RCC 7860 (cell line): ENCODE data around the gene SEMA6C.
"Not testable (repeated sequence)": the region's sequence is repeated elsewhere in the genome, so short reads cannot be mapped to it uniquely, and the experiment has no call there.

Source experiments
- DNase-seq: peaks from one replicate; pipeline ENCODE4 v3.0.0-alpha.2; 2015; ENCODE audit warnings: low spot score
- FAIRE-seq: peaks from 2 replicates; lab custom pipeline; 2012; peaks lifted over from hg19 to GRCh38; lab: Jason Lieb, UNC

The SEMA6C gene, protein sequence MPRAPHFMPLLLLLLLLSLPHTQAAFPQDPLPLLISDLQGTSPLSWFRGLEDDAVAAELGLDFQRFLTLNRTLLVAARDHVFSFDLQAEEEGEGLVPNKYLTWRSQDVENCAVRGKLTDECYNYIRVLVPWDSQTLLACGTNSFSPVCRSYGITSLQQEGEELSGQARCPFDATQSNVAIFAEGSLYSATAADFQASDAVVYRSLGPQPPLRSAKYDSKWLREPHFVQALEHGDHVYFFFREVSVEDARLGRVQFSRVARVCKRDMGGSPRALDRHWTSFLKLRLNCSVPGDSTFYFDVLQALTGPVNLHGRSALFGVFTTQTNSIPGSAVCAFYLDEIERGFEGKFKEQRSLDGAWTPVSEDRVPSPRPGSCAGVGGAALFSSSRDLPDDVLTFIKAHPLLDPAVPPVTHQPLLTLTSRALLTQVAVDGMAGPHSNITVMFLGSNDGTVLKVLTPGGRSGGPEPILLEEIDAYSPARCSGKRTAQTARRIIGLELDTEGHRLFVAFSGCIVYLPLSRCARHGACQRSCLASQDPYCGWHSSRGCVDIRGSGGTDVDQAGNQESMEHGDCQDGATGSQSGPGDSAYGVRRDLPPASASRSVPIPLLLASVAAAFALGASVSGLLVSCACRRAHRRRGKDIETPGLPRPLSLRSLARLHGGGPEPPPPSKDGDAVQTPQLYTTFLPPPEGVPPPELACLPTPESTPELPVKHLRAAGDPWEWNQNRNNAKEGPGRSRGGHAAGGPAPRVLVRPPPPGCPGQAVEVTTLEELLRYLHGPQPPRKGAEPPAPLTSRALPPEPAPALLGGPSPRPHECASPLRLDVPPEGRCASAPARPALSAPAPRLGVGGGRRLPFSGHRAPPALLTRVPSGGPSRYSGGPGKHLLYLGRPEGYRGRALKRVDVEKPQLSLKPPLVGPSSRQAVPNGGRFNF

DNA sequence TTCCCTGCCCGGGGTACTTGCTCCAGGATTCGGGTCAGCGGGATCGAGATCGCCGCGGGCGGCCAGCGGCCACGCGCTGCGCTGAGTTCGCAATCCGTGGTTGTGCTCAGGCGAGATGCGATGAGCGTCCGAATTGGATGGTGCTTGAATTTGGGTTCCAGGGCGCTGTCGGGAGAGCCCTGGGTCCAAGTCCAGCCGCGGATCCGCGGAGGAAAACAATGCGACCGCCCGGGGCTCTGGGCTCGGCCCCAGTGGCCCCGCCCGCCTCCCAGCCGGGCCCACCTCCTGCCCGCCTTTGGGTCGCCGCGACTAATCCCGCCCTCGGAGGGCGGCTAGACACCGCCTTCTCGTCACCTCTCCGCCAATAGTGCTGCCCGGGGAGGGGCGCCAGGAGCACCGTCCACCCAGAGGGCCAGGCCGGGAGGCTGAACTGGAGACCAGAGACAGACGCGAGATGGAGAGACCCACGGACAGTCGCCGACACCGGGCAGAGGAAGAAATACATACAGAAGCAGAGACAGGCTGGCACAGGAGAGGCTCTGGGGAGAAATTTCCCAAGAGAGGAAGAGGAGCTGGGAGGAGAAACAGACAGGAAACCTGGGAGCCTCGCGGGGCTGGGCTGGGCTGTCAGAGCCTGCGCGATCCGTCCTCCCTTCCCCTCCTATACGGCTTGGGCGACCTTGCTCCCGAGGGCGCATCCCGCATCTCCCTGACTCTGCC, at the start of gene SEMA6C:
Gene SEMA6C (minus strand): TSS at position 220 of the 720 bp plus-strand sequence. CDS start 4,010 bp downstream, outside the sequence.
- peak; percentile 77 for DNase-seq
- FAIRE-seq: peak; percentile 14

DNA sequence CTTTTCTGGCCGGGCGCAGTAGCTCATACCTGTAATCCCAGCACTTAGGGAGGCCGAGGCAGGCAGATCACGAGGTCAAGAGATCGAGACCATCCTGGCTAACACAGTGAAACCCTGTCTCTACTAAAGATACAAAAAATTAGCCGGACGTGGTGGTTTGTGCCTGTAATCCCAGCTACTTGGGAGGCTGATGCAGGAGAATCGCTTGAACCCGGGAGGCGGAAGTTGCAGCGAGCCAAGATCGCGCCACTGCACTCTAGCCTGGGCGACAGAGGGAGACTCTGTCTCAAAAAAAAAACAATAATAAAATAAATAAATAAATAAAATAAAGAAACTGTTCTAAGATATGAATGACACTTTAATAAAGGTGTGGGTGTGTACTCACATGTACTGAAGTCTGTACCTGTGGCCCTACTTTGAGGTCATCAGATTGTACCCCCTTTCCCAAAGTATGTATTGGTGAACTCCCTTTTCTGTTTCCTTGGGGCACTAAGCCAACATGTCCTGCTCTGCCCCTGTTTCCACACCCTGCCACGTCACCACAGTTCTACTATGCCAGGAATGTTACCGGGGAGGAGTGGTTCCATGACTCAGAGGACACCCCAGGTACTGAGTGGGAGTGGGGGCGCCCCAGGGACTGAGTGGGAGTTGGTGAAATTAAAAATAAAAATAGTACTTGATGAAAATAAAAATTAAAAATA, 48.6 kb upstream of the SEMA6C start:
- peak; percentile 82 for FAIRE-seq
- DNase-seq: peak; percentile 94

DNA sequence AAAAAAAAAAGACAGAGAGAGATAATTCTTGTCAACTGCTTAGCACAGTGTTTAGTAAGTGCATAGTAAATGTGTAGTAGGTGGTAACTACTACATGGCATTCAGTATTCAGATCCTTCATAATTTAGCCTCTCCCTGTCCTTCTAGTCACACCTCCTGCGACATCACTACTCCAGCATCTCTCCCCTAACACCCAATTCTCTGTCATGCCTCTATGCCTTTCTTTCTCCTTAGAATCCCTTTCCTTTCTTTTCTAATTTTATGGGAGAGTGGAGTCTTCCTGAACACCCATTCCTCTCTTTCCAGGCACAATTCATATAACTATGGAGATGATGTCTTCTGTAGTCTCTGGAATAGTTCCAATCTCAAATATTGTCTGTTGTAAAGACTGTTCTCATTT, 47.4 kb upstream of the SEMA6C start:
- DNase-seq (no peak), FAIRE-seq (no peak)

DNA sequence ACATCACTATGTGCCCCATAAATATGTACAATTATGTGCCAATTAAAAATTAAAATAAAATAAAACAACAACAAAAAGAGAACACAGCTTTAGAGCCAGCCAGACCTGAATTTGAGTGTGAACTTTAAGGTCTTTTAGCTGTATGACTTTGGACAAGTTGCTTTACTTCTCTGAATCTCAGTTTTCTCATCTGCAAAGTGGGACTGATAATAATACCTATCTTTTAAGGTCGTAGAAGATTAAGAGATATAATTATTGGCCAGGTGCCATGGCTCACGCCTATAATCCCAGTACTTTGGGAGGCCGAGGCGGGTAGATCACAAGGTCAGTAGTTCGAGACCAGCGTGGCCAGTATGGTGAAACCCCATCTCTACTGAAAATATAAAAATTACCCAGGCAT, 46.9 kb upstream of the SEMA6C start:
- DNase-seq: no peak
- FAIRE-seq: no peak

DNA sequence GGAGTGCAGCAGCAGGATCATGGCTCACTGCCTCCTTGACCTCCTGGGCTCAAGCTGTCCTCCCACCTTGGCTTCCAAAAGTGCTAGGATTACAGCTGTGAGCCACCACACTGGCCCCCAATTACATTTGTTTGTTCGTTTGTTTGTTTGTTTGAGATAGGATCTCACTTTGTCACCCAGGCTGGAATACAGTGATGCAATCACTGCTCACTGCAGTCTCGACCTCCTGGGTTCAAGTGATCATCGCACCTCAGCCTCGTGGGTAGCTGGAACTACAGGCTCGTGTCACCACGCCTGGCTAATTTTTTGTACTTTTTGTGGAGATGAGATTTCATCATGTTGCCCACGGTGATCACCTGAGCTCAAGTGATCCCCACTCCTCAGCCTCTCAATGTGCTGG, 45.6 kb upstream of the SEMA6C start:
- FAIRE-seq (no peak), DNase-seq (no peak)

DNA sequence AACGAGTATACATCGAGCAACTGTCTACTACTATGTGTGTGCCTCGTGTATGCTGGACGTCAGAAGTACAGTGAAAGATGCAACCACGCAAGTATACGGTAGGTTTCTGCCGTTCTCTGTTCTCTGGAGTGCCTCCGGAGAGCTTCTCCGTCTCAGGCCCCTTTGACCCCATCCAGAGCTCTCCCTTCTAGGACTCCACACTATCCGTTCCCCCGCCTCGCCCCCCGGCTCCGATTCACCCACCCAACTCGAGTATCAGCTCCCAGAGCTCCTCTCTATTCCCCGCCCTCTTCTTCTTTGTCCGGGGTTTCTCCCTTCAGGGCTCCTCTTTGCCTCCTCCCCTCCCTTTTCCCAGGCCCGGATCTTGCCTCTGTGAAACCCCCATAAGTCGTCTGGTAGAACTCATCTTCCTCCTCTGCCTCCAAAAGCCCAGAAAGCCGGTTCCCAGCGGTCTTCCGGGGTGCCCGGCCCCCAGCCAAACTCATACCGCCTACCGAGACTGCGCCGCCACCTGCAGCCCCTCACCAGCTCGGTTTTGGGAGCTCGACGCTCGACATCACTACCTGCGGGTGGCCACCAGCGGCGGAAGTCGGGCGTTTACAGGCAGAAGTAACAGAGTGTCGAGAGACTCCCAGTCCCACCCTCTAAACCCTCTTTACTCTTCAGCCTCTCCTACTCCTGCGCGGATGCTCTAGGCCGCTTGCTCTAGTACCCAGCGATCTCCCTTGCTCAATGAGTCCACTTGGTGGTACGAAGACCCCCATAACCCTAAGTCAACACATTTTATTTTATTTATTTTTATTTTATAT, 43.4 kb upstream of the SEMA6C start, which contains the start of gene VPS72:
Gene VPS72 (minus strand): TSS at position 561 of the 809 bp plus-strand sequence. CDS start 76 bp downstream, at position 485.
- DNase-seq (peak; percentile 80), FAIRE-seq (no peak)

DNA sequence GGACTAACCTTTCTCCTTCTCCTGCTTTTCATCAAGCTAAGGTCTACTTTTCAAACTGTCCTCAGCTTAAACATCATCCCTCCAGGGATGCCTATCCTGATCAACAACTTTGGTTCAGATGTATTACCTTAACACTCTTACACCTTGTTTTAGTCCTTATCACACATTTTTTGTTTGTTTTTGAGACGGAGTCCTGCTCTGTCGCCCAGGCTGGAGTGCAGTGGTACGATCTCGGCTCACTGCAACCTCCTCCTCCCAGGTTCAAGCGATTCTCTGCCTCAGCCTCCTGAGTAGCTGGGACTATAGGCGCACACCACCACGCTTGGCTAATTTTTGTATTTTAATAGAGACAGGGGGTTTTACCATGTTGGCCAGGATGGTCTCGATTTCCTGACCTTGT, 42.2 kb upstream of the SEMA6C start:
- FAIRE-seq, DNase-seq: not testable (repeated sequence)

DNA sequence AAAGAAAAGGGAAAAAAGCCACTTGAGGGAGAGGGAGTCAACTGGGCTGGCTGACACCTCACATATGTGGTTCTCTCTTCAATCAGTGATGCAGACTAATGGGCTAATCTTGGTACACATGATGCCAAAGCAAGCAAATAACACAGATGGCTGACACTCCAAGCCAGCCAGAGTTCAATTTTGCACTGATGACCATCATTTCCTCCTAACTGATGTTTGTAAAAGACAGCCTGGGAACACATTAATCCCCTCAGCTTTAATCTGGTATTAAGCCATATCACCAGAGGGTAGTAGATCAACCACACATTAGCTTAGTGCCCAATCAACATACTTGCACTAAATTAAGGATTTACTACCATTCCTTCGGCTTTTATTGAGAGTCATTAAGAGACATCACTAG, 40.8 kb upstream of the SEMA6C start:
- DNase-seq (no peak), FAIRE-seq (no peak)

DNA sequence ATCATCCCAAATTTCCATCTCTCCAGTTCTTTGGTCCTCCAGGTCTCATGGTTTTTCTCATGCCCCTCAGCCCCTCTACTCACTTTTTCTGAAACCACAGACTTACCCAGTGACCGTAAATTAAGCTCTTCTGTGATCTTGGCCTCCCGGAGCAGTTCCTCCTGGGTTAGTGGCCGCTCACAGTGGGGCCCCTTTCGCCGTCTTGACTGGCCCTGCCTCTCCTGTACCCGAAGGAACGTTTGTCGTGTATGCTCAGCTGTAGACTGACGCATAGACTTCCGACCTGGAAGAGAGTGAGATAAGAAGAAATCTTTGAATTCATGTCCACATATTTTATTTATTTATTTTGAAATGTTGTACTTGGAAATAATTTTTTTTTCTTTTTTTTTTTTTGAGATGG, 37.8 kb upstream of the SEMA6C start:
- DNase-seq (no peak), FAIRE-seq (no peak)

DNA sequence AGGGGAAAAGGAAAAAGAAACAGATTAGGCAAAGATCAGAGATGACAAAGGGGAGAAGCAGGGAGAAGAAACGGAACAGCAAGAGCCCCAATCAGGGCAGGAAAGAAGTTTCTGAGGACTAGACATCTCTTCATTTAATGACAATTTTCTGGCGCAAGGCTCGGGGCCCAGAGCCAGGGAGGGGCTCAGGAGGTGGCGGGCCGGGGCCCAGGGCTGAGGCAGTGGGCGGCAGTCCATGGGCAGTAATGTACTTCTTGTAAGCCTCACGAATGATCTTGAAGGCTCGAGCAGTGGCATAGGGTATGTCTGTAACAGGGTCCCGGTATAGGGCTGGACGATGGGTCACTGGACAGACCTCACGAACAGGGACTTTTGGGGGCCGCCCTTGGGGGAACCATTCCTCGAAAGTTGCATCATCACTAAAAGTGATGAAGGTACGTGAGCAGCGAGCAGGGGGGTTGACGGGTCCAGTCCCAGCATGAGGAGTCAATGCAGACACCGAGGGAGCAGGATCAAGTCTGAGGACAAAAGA, 30.1 kb upstream of the SEMA6C start:
- no peak for DNase-seq
- no peak for FAIRE-seq

DNA sequence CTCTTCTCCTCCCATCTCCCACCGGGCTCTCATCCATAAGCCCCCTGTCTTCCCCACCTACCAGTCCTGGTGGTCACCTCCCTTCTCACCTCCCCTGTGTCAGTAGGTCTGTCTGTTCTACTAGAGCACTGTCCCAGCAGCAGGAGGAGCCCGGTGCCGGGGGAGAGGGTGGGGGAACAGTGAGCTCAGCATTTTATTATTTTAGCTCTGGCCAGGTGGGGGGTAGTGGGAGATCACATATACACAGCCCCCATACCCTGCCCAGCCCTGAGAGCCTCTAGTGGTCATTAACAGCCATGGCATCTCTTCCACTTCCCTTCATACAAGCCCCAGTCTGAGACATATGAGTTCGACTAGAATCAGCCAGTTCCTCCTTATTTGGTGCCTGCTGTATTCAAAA, 29.4 kb upstream of the SEMA6C start, which contains the start of gene TMOD4:
Gene TMOD4 (minus strand): TSS at position 119 of the 400 bp plus-strand sequence. CDS start 1,106 bp downstream, outside the sequence.
- DNase-seq (no peak), FAIRE-seq (no peak)

DNA sequence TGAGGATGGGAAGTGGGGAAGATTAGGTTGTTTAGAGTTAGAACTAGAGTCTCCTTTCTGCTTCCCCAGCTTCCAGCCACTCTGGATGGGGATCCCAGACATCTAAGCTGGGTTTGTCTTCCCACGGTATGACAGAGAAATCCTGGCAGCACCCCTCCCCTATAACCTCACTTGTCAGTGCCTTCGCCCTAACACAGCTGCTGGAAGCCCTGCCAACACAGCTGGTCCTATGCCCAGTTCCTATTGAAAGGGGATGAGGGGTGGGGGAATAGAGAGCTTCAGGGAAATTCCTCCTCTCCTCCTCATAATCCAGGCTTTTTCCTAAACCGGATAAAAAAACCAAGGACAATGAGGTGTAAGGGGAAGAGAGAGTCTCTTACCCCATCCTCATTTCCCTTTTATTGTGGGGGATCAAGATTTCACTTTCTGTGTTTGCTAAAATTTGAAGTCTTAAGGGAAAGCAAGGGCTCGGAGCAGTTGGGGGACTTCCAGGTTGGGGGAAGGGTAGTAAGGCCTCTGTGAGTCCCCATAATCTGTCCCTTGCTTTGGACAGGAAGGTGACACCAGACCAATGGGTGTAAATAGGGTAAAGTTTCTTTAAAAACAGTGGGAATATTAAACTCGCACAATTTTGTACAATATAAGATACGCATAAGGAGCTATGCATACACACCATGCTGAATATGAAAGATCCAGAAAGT, 28.8 kb upstream of the SEMA6C start:
- FAIRE-seq (no peak), DNase-seq (no peak)

DNA sequence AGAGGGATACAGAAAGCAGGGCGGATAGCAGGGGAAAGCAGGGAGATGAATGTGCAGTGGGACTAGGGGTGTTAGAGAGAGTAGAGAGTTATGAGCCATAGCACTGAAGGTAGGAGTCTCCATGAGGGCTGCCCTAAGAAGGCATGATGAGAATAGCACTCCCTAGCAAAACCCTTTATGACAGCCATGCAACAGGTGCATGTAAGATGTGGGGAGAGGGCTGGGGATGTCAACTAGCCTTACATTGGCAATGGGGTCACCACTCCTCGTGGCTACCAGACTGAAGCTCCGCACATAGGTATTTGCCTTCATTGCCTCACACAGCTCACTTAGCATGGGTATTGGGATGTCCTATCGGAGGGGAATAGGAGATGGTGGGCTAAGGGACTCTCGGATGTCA, 24.8 kb upstream of the SEMA6C start:
- no peak for FAIRE-seq

DNA sequence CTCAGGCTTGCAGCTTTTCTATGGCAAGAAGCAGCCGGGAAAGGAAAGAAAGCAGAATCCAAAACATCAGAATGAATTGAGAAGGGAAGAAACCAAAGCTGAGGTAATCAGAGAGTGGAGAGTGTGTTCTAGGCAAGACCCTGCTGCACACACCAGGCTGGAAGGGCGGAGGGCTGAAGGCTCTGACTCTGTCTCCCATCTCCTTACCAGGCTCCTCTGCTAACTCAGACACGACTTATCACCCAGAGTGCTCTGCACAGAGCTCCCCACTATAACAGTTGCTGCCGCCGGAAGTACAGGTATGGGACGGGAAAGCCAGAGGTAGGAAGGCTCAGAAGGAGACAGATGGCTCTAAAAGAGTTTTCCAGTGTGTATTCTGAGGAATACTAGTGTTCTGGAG, 20.7 kb upstream of the SEMA6C start:
- no peak for DNase-seq
- no peak for FAIRE-seq

More for the DNA sequence above, 24.8 kb upstream of the SEMA6C start:
- no peak for DNase-seq

DNA sequence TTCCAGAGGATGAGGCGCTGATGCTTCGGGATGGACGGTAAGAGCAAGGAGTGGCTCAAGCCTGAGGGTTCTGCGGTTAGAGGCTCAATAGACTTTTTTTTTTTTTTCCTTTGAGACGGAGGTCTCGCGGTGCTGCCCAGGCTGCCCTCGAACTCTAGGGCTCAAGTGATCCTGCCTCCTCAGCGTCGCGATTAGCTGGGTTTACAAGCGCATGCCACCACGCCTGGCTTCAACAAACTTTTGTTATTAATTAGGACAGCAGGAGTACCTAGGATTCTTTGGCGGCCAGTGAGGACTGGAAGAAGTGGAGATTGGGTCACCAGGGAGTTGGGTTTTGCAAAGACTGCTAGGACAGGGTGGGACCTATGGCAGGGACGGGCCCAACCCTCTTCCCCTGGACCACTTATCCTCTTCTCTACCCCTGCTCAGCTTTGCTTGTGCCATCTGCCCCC, 20.1 kb upstream of the SEMA6C start:
- FAIRE-seq: no peak
- DNase-seq: peak; percentile 55

DNA sequence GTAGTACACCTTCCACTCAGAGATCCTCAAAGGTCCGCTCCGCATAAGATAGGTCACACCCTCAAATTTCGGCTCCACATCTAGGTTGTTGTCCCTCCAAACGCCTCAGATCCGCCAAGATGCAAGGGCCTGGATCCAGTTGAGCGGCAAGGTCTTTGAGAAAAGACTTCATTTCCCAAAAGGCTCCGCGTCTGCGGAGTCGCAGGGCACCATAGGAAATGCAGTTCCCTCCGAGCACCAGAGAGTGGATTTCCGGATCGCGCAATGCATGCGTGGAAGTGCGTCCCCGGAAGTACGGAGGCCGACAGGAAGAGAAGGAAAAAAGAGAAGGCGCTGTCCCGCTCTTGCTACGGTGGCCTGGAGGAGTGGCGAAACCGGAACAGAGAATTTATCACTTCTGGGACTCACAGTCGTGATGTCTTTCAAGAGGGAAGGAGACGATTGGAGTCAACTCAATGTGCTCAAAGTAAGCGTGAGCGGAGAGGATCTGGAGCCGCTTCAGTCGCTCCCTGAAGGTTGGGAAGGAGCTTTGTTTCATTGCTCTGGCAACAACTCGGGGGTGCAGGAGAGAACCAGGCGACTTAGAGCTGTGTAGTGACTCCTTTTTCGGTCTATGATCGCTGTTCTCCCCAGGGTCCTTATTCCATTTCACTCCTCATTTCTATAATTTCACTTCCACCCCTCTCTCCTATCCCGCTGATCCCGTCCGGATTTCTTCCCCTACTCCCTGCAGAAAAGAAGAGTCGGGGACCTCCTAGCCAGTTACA, 19.5 kb upstream of the SEMA6C start, which contains the start of the genes LYSMD1 and SCNM1:
Gene LYSMD1 (minus strand): TSS at position 165 of the 767 bp plus-strand sequence. CDS start 644 bp downstream, outside the sequence.
Gene SCNM1 (plus strand): TSS at position 407 of the 767 bp plus-strand sequence. CDS start 9 bp downstream, at position 416.
- FAIRE-seq (peak; percentile 92), DNase-seq (peak; percentile 98)

DNA sequence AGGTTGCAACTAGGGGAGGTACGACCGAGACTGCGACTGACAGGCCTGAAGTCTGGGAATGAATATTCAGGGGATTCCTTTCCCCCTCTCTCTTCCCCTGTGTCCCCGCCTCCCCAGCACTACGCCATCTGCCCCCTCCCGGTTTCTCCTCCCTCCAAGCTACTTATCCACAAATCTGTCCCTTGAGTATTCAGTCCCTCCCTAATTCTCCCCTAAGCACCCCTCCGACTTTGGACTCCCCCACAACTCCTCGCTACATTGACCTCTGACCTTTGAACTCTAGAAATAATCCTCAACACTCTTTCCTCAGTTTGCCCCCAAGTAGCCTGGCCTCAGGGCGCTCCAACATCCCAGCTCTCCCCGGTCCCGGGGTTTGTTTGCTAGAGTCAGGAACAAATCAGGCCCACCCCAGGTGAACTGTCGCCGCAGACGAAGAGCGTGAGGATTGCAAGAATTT, 18.9 kb upstream of the SEMA6C start:
- FAIRE-seq: no peak
- DNase-seq: no peak
